HCT116 (cell line): ENCODE data around the gene TLK1. TPM values are rescaled to one million over a fixed set of nuclear protein-coding genes. Genes with fewer than 3 reads are reported as not detected.

ENCODE experiments used
- ATAC-seq: fragments of 200-7000 bp; cut with Tn5 transposase; 2 replicates; pipeline ENCODE4 v1.9.1; 2020; ENCODE audit warnings: mild to moderate bottlenecking, moderate library complexity
- BruUV-seq: library from RNA; stranded (reverse); fragments of 400-500 nt; replicated peaks from 2 replicates; lab custom pipeline; 2021; lab: Mats Ljungman, UMichigan
- CTCF ChIA-PET: fragments of 300-600 bp; sonication (Branson Sonifier 250); formaldehyde crosslinking; loops from one replicate; lab custom pipeline; 2021; ENCODE audit warnings: antibody characterized with exemption; lab: Charles Lee
- POLR2A ChIA-PET: fragments of 300-600, 350-600 bp; sonication (Branson Sonifier 250); formaldehyde crosslinking; loops from one replicate; lab custom pipeline; 2021; ENCODE audit warnings: antibody characterized with exemption; lab: Charles Lee
- RAD21 ChIA-PET, 2 experiments: fragments of 300-600 bp; sonication (Branson Sonifier 250); formaldehyde crosslinking; loops; one replicate each; lab custom pipeline; 2023; ENCODE audit warnings: low total read pairs in 2 of 2; ENCODE audit not compliant: uncharacterized antibody in 2 of 2, unreplicated experiment in 2 of 2, low non-redundant PET in 1 of 2; lab: Charles Lee
- DNase-seq: peaks from one replicate; pipeline ENCODE4 v3.0.0-alpha.2; 2010; ENCODE audit warnings: low read depth, low spot score
- H2AFZ ChIP-seq: fragments of 200-600 bp; shearing (Covaris generic), sonication (generic); 2 replicates; pipeline ENCODE4 v1.6.1; 2017; ENCODE audit warnings: low read depth, mixed run types, mixed read lengths, antibody characterized with exemption, low read length; ENCODE audit not compliant: poor library complexity, severe bottlenecking
- H3K27ac ChIP-seq: 2 replicates; pipeline ENCODE4 v1.5.1; 2012; ENCODE audit warnings: low read depth, low read length
- H3K27me3 ChIP-seq: fragments of 200-600 bp; sonication (generic); 2 replicates; pipeline ENCODE4 v1.6.1; 2016; ENCODE audit warnings: mixed run types, low read length, mixed read lengths; ENCODE audit not compliant: insufficient read depth
- H3K36me3 ChIP-seq, 2 experiments: fragments of 200-500 bp in 1 of 2; fragments of 200-600 bp in 1 of 2; sonication (Bioruptor generic) in 1 of 2; sonication (generic) in 1 of 2; 2 replicates each; pipeline versions ENCODE4 v1.5.1 to v1.6.1; 2014 to 2016; ENCODE audit warnings: low read length in 2 of 2, inconsistent platforms in 1 of 2, mixed read lengths in 1 of 2, mixed run types in 1 of 2; ENCODE audit not compliant: insufficient read depth in 2 of 2, control insufficient read depth in 1 of 2
- H3K4me1 ChIP-seq, 2 experiments: fragments of 200-600 bp in 1 of 2; sonication (generic) in 1 of 2; 2 replicates each; pipeline versions ENCODE4 v1.5.1 to v1.6.1; 2012 to 2017; ENCODE audit warnings: low read length in 2 of 2, inconsistent platforms in 1 of 2, mild to moderate bottlenecking in 1 of 2, mixed read lengths in 1 of 2, mixed run types in 1 of 2, moderate library complexity in 1 of 2; ENCODE audit not compliant: insufficient read depth in 2 of 2, control insufficient read depth in 1 of 2
- H3K4me2 ChIP-seq: fragments of 200-600 bp; sonication (generic); 2 replicates; pipeline ENCODE4 v1.6.1; 2017; ENCODE audit warnings: mixed run types, low read length, mixed read lengths
- H3K4me3 ChIP-seq, 2 experiments: fragments of 200-600 bp in 1 of 2; sonication (generic) in 1 of 2; replicated peaks in 1 of 2; 2 replicates each; pipeline ENCODE4 v1.5.1; 2011 to 2016; ENCODE audit warnings: low read length in 2 of 2, control low read depth in 1 of 2, low read depth in 1 of 2, mild to moderate bottlenecking in 1 of 2, mixed read lengths in 1 of 2, mixed run types in 1 of 2
- H3K79me2 ChIP-seq: fragments of 200-600 bp; sonication (generic); 2 replicates; pipeline ENCODE4 v1.6.1; 2017; ENCODE audit warnings: mild to moderate bottlenecking, mixed run types, low read length, moderate library complexity, mixed read lengths; ENCODE audit not compliant: insufficient read depth
- H3K9ac ChIP-seq: fragments of 200-600 bp; sonication (generic); 2 replicates; pipeline ENCODE4 v1.6.1; 2016; ENCODE audit warnings: low read length, mixed read lengths
- H3K9me2 ChIP-seq: fragments of 200-600 bp; sonication (generic), shearing (Covaris generic); 2 replicates; pipeline ENCODE4 v1.6.1; 2017; ENCODE audit warnings: mixed run types, mild to moderate bottlenecking, moderate library complexity; ENCODE audit not compliant: insufficient read depth
- H3K9me3 ChIP-seq, 2 experiments: fragments of 200-500 bp in 1 of 2; fragments of 200-600 bp in 1 of 2; sonication (Bioruptor generic) in 1 of 2; sonication (generic) in 1 of 2; 2 replicates each; pipeline ENCODE4 v1.6.1; 2014 to 2017; ENCODE audit warnings: low read length in 2 of 2, mixed read lengths in 2 of 2, inconsistent platforms in 1 of 2, low read depth in 1 of 2, mild to moderate bottlenecking in 1 of 2, mixed run types in 1 of 2, moderate library complexity in 1 of 2; ENCODE audit not compliant: control insufficient read depth in 1 of 2, insufficient read depth in 1 of 2
- H4K20me1 ChIP-seq: fragments of 200-600 bp; sonication (generic), shearing (Covaris generic); 2 replicates; pipeline ENCODE4 v1.6.1; 2017; ENCODE audit warnings: mixed run types, mild to moderate bottlenecking, moderate library complexity; ENCODE audit not compliant: insufficient read depth
- CBX3 ChIP-seq: IDR thresholded peaks from 2 replicates; pipeline ENCODE4 v1.6.1; 2012; ENCODE audit warnings: low read depth
- CEBPB ChIP-seq: IDR thresholded peaks from 2 replicates; pipeline ENCODE4 v1.6.1; 2012; ENCODE audit warnings: low read depth
- ELF1 ChIP-seq: IDR thresholded peaks from 2 replicates; pipeline ENCODE4 v1.6.1; 2012; ENCODE audit warnings: low read depth, borderline replicate concordance
- EZH2 ChIP-seq: fragments of 200-600 bp; sonication (generic); IDR thresholded peaks from 2 replicates; pipeline ENCODE4 v1.6.1; 2017; ENCODE audit warnings: antibody characterized with exemption, mixed run types
- FOSL1 ChIP-seq: IDR thresholded peaks from 2 replicates; pipeline ENCODE4 v1.6.1; 2012; ENCODE audit warnings: low read depth
- JUND ChIP-seq: IDR thresholded peaks from 2 replicates; pipeline ENCODE4 v1.6.1; 2012
- MAX ChIP-seq: IDR thresholded peaks from 2 replicates; pipeline ENCODE4 v1.6.1; 2012
- POLR2AphosphoS5 ChIP-seq: IDR thresholded peaks from 2 replicates; pipeline ENCODE4 v1.6.1; 2011; ENCODE audit warnings: mild to moderate bottlenecking, low read depth, low read length, moderate library complexity
- RAD21 ChIP-seq: IDR thresholded peaks from 2 replicates; pipeline ENCODE4 v1.6.1; 2012; ENCODE audit warnings: low read depth, mild to moderate bottlenecking
- SIN3A ChIP-seq: IDR thresholded peaks from 2 replicates; pipeline ENCODE4 v1.6.1; 2012; ENCODE audit warnings: low read depth
- SRF ChIP-seq: IDR thresholded peaks from 2 replicates; pipeline ENCODE4 v1.6.1; 2012; ENCODE audit warnings: low read depth
- TCF7L2 ChIP-seq: IDR thresholded peaks from 2 replicates; pipeline ENCODE4 v1.7.0; 2011; ENCODE audit warnings: borderline replicate concordance, inconsistent platforms; ENCODE audit not compliant: insufficient read depth, insufficient read length; ENCODE audit errors: extremely low read depth
- YY1 ChIP-seq: IDR thresholded peaks from 2 replicates; pipeline ENCODE4 v1.6.1; 2011; ENCODE audit warnings: low read length, low read depth, moderate library complexity, mild to moderate bottlenecking; ENCODE audit not compliant: insufficient replicate concordance; ENCODE audit errors: extremely low read depth
- ZFX ChIP-seq: fragments of 450-650 bp; IDR thresholded peaks from 2 replicates; pipeline ENCODE4 v1.6.1; 2017
- ZNF274 ChIP-seq: fragments of 200-500 bp; sonication (Bioruptor generic); IDR thresholded peaks from 2 replicates; pipeline ENCODE4 v1.6.1; 2014; ENCODE audit warnings: mild to moderate bottlenecking, low read depth, low read length, inconsistent platforms
- intact Hi-C: fragments of 100-400 bp; cut with micrococcal nuclease; formaldehyde crosslinking; loops from 2 replicates; pipeline ENCODE4 v1.10.0; 2022
- total RNA-seq: library from RNA; stranded (reverse); gene quantifications from one replicate; pipeline ENCODE4 v1.2.1, GENCODE V29; 2021; ENCODE audit not compliant: unreplicated experiment
- TF ChIP-seq, protein P1 (sequence below): IDR thresholded peaks from 2 replicates; pipeline ENCODE4 v1.6.1; 2012; ENCODE audit warnings: low read depth
- TF ChIP-seq, protein P2 (sequence below), 3 experiments: fragments of 200-600 bp in 1 of 3; sonication (generic) in 1 of 3; IDR thresholded peaks in 2 of 3; conservative IDR thresholded peaks in 1 of 3; 2 replicates each; pipeline ENCODE4 v1.5.1; 2012 to 2017; ENCODE audit warnings: low read depth in 2 of 3, low read length in 2 of 3, antibody characterized with exemption in 1 of 3, borderline replicate concordance in 1 of 3, control low read depth in 1 of 3, mild to moderate bottlenecking in 1 of 3, mixed read lengths in 1 of 3, mixed run types in 1 of 3, moderate library complexity in 1 of 3; ENCODE audit not compliant: insufficient read depth in 1 of 3

The TLK1 gene
- total RNA-seq, 1 experiment from 2014 or later = 57.7 TPM

- Histone ChIP-seq H3K4me3 (no peak overlapping the region), H3K36me3 (peaks cover 43% of the 10 kb centered on the region in 2 experiments), H3K9me2 (no peaks in the 10 kb centered on the region), H3K9ac (no peak overlapping the region), H3K4me1 (no peaks in the 10 kb centered on the region), H3K4me2 (no peak overlapping the region), H3K27me3 (no peaks in the 10 kb centered on the region), H2AFZ (no peak overlapping the region), H3K27ac (no peak overlapping the region), H4K20me1 (0 out of 2 replicates have a peak, but pooled peaks cover 5% of the 10 kb centered on the region), H3K9me3 (no peaks in the 10 kb centered on the region), H3K79me2 (peaks cover 50% of the 10 kb centered on the region)
- ATAC-seq (no peak), DNase-seq (no peak)
- intact Hi-C loops = no loop called here
- TF ChIP-seq SRF (no peak), YY1 (no peak)
- POLR2A ChIA-PET = no interaction called here
- RAD21 ChIA-PET = no interaction called here
- CTCF ChIA-PET = interaction anchor here (1.4 kb wide), 1 partner anchor 138 kb away, joined by 3 read pairs; no protein-coding TSS in a partner anchor
- TSS peak; percentile 1 for BruUV-seq
Measured at GRCh38 chr2:170949415-170949814, 211.3 kb downstream of the TLK1 start.

DNA sequence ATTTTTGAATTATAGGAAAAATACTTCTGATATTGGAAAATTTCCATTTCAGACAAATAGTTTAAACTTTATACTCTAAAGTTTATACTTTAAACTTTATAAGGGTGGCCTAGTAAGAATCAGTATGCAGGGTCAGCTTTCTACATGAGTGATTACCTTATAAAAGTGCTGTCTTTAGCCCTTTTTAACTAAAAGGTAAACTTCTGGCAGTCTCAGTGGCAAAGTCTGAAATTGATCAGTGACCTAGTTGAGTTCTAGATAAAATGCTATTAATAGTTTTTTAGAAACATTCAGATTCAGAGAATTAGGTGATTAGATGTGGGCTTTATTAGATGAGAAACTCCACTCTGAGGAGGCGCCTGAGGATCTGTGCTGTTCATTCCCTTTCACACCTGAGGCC is 216.1 kb downstream of the TLK1 start:
- ChIA-PET RAD21 (no interaction called here), CTCF (interaction anchor here (1.1 kb wide), 1 partner anchor 15 kb away, joined by 3 read pairs; the partner anchor contains the start of gene GORASP2), POLR2A (no interaction called here)
- Histone ChIP-seq H3K27ac (no peak overlapping the region), H3K4me2 (no peak overlapping the region), H3K9ac (no peak overlapping the region), H3K4me1 (no peaks in the 10 kb centered on the region), H4K20me1 (peaks cover 29% of the 10 kb centered on the region; the same call in 1 of the 2 replicates), H3K9me2 (no peaks in the 10 kb centered on the region), H3K4me3 (no peak overlapping the region), H3K79me2 (peaks cover 97% of the 10 kb centered on the region), H2AFZ (no peak overlapping the region), H3K36me3 (peaks cover 5% of the 10 kb centered on the region in 2 experiments; a peak in 2 of 4 replicates), H3K27me3 (no peaks in the 10 kb centered on the region), H3K9me3 (no peaks in the 10 kb centered on the region)
- ATAC-seq = no peak
- no TSS peak for BruUV-seq
- DNase-seq = no peak
- intact Hi-C loops = no loop called here
- TF ChIP-seq RAD21 (no peak), JUND (no peak), SIN3A (no peak), EZH2 (no peak), TCF7L2 (no peak), CEBPB (no peak), CBX3 (no peak), ZNF274 (no peak), POLR2AphosphoS5 (no peak), SRF (no peak), ZFX (no peak), MAX (no peak), FOSL1 (no peak), ELF1 (no peak)
- TF ChIP-seq, protein P1, sequence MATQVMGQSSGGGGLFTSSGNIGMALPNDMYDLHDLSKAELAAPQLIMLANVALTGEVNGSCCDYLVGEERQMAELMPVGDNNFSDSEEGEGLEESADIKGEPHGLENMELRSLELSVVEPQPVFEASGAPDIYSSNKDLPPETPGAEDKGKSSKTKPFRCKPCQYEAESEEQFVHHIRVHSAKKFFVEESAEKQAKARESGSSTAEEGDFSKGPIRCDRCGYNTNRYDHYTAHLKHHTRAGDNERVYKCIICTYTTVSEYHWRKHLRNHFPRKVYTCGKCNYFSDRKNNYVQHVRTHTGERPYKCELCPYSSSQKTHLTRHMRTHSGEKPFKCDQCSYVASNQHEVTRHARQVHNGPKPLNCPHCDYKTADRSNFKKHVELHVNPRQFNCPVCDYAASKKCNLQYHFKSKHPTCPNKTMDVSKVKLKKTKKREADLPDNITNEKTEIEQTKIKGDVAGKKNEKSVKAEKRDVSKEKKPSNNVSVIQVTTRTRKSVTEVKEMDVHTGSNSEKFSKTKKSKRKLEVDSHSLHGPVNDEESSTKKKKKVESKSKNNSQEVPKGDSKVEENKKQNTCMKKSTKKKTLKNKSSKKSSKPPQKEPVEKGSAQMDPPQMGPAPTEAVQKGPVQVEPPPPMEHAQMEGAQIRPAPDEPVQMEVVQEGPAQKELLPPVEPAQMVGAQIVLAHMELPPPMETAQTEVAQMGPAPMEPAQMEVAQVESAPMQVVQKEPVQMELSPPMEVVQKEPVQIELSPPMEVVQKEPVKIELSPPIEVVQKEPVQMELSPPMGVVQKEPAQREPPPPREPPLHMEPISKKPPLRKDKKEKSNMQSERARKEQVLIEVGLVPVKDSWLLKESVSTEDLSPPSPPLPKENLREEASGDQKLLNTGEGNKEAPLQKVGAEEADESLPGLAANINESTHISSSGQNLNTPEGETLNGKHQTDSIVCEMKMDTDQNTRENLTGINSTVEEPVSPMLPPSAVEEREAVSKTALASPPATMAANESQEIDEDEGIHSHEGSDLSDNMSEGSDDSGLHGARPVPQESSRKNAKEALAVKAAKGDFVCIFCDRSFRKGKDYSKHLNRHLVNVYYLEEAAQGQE = no peak
- TF ChIP-seq, protein P2, sequence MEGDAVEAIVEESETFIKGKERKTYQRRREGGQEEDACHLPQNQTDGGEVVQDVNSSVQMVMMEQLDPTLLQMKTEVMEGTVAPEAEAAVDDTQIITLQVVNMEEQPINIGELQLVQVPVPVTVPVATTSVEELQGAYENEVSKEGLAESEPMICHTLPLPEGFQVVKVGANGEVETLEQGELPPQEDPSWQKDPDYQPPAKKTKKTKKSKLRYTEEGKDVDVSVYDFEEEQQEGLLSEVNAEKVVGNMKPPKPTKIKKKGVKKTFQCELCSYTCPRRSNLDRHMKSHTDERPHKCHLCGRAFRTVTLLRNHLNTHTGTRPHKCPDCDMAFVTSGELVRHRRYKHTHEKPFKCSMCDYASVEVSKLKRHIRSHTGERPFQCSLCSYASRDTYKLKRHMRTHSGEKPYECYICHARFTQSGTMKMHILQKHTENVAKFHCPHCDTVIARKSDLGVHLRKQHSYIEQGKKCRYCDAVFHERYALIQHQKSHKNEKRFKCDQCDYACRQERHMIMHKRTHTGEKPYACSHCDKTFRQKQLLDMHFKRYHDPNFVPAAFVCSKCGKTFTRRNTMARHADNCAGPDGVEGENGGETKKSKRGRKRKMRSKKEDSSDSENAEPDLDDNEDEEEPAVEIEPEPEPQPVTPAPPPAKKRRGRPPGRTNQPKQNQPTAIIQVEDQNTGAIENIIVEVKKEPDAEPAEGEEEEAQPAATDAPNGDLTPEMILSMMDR (IDR thresholded peaks at IDR 0.05 in 2 of 3, conservative IDR thresholded peaks at IDR 0.05 in 1 of 3; ENCODE audit: borderline replicate concordance in 1 of 3, insufficient read depth in 1 of 3, low read depth in 2 of 3, low read length in 2 of 3) = no peak
